Stimulated activated effector memory CD8-positive, alpha-beta T cell treated with anti-CD3 and anti-CD28 coated beads, Interleukin-12 subunit alpha, Interleukin-12 subunit beta, amount 100 ng/mL, for 72 hours (primary cell): ENCODE results near the gene NFE2L3.
"Not testable (repeated sequence)": the region's sequence is repeated elsewhere in the genome, so short reads cannot be mapped to it uniquely, and the experiment has no call there.

Experiments used
- ATAC-seq: fragments of 150-1000 bp; cut with Tn5 transposase; 2 replicates; pipeline ENCODE4 v1.10.0; 2021
- DNase-seq, 2 donors: peaks; one replicate each; pipeline ENCODE4 v3.0.0; 2021 to 2022; ENCODE audit warnings: low spot score in 2 of 2
- H3K27ac Mint-ChIP-seq: one replicate; pipeline ENCODE4 v1.8.0; 2022; ENCODE audit warnings: mild to moderate bottlenecking, mixed read lengths
- H3K36me3 Mint-ChIP-seq: one replicate; pipeline ENCODE4 v1.8.0; 2022; ENCODE audit warnings: mild to moderate bottlenecking, mixed read lengths
- H3K4me1 Mint-ChIP-seq: one replicate; pipeline ENCODE4 v1.8.0; 2022; ENCODE audit warnings: mixed read lengths
- H3K4me3 Mint-ChIP-seq: one replicate; pipeline ENCODE4 v1.8.0; 2022; ENCODE audit warnings: mild to moderate bottlenecking, mixed read lengths
- H3K9me3 Mint-ChIP-seq: one replicate; pipeline ENCODE4 v1.8.0; 2022; ENCODE audit warnings: mixed read lengths

Gene NFE2L3

GRCh38 chr7:26193432-26194207 lies 41.6 kb downstream of the NFE2L3 start:
- peak overlapping the region; percentile 100 for H3K27ac Mint-ChIP-seq
- DNase-seq (peak in 1 of 2 donors; percentile 34), ATAC-seq (peak; percentile 38)
- no peaks in the 10 kb centered on the region for H3K9me3 Mint-ChIP-seq
- H3K4me1 Mint-ChIP-seq = peaks cover 74% of the 10 kb centered on the region
- H3K4me3 Mint-ChIP-seq = peak overlapping the region; percentile 99
- peaks cover 100% of the 10 kb centered on the region for H3K36me3 Mint-ChIP-seq

DNA sequence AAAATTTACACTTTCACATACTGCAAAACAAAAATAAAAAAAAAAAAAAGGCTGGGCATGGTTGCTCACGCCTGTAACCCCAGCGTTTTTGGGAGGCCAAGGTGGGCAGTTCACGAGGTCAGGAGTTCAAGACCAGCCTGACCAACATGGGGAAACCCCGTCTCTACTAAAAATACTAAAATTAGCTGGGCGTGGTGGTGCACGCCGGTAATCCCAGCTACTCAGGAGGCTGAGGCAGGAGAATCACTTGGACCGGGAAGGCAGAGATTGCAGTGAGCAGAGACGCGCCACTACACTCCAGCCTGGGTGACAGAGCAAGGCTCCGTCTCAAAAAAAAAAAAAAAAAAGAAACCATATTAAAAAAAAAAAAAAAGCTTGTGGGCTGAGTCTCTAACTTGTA lies 42.8 kb downstream of the NFE2L3 start:
- peak overlapping the region; percentile 99 for H3K4me3 Mint-ChIP-seq
- not testable (repeated sequence) for H3K9me3 Mint-ChIP-seq
- H3K27ac Mint-ChIP-seq = peak overlapping the region; percentile 100
- H3K4me1 Mint-ChIP-seq = peaks cover 68% of the 10 kb centered on the region
- DNase-seq = peak in 1 of 2 donors; percentile 49
- ATAC-seq = peak; percentile 2
- peaks cover 100% of the 10 kb centered on the region for H3K36me3 Mint-ChIP-seq

GRCh38 chr7:26195182-26195581 lies 43.2 kb downstream of the NFE2L3 start:
- ATAC-seq (no peak), DNase-seq (no peak)
- H3K36me3 Mint-ChIP-seq = peaks cover 100% of the 10 kb centered on the region
- peaks cover 69% of the 10 kb centered on the region for H3K4me1 Mint-ChIP-seq
- peak overlapping the region; percentile 100 for H3K27ac Mint-ChIP-seq
- H3K4me3 Mint-ChIP-seq = peak overlapping the region; percentile 99
- H3K9me3 Mint-ChIP-seq = no peaks in the 10 kb centered on the region

DNA sequence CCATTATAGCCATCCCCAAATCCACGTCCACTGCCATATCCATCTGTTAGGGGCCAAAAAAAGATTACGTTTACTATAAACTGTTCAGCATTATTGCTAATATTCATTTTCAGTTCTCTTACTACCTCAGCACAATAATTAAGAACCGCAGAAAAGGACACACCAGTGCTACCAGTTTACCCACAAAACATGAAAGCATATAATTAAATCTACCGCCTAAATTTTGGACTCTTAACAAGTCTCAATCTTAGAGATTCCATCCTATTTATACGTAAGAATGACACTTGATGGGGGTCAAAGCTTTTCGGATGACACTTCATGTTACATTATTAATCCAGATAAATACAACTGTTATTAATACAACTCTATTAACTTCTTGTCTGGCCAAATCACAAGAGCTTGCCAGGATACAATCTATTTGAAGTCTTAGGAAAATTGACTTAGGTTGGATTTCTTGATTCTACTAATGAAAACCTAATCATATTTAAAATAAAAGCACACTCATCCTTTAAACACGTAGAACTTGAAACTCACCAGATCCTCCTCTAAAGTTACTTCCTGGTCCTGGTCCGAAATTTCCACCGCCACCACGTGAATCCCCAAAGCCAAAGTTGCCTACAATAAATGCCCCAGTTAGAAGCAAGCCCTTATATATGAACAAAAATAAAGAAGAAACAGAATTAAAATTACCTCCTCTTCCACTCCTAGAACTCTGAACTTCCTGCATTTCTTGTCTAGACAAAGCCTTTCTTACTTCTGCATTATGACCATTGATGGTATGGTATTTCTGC lies 44.1 kb downstream of the NFE2L3 start:
- peaks cover 100% of the 10 kb centered on the region for H3K36me3 Mint-ChIP-seq
- H3K27ac Mint-ChIP-seq = peak overlapping the region; percentile 100
- H3K9me3 Mint-ChIP-seq = no peaks in the 10 kb centered on the region
- peak in 1 of 2 donors; percentile 45 for DNase-seq
- H3K4me3 Mint-ChIP-seq = peak overlapping the region; percentile 99
- ATAC-seq = no peak
- peaks cover 66% of the 10 kb centered on the region for H3K4me1 Mint-ChIP-seq

GRCh38 chr7:26197153-26198115 lies 45.4 kb downstream of the NFE2L3 start:
- Mint-ChIP-seq H3K9me3 (no peaks in the 10 kb centered on the region), H3K27ac (peak overlapping the region; percentile 100), H3K4me3 (peak overlapping the region; percentile 99), H3K4me1 (peaks cover 59% of the 10 kb centered on the region), H3K36me3 (peaks cover 97% of the 10 kb centered on the region)
- DNase-seq = peak in 1 of 2 donors; percentile 47
- no peak for ATAC-seq

DNA sequence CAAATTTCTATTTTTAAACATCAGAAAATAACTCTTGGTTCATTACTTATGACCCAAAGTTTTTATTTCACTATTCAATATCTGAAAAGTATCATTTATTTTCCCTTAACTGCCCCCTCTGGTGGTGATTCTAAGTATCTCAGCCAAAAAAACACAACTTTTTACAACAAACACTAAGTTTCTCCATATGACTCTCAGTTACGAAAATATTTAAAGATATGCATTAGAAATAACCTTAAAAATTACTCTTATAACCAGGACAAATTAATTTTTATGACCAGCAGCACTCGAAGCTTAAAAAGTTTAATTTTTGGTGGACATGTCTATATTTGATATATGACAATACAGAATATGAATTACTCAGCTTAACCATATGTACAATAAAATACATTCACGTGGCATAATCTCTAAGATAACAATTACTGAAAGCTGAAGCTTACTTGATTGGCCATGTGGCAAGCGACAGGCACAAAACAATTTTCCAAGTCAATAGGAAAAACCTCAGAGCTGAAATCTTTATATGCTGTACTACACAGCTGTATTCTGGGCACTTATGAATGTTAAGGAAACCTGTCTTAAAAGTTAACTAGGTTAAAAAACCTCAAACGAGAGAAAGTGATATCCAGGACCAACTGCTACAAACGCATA lies 46.3 kb downstream of the NFE2L3 start:
- DNase-seq (peak in 1 of 2 donors; percentile 46), ATAC-seq (no peak)
- peak overlapping the region; percentile 99 for H3K4me3 Mint-ChIP-seq
- H3K9me3 Mint-ChIP-seq = no peaks in the 10 kb centered on the region
- H3K4me1 Mint-ChIP-seq = peaks cover 51% of the 10 kb centered on the region
- H3K27ac Mint-ChIP-seq = peak overlapping the region; percentile 100
- peaks cover 97% of the 10 kb centered on the region for H3K36me3 Mint-ChIP-seq

GRCh38 chr7:26198781-26199169 lies 46.8 kb downstream of the NFE2L3 start:
- peak overlapping the region; percentile 99 for H3K4me3 Mint-ChIP-seq
- ATAC-seq (no peak), DNase-seq (peak in 1 of 2 donors; percentile 47)
- H3K4me1 Mint-ChIP-seq = peaks cover 48% of the 10 kb centered on the region
- H3K36me3 Mint-ChIP-seq = peaks cover 97% of the 10 kb centered on the region
- no peaks in the 10 kb centered on the region for H3K9me3 Mint-ChIP-seq
- H3K27ac Mint-ChIP-seq = peak overlapping the region; percentile 100

DNA sequence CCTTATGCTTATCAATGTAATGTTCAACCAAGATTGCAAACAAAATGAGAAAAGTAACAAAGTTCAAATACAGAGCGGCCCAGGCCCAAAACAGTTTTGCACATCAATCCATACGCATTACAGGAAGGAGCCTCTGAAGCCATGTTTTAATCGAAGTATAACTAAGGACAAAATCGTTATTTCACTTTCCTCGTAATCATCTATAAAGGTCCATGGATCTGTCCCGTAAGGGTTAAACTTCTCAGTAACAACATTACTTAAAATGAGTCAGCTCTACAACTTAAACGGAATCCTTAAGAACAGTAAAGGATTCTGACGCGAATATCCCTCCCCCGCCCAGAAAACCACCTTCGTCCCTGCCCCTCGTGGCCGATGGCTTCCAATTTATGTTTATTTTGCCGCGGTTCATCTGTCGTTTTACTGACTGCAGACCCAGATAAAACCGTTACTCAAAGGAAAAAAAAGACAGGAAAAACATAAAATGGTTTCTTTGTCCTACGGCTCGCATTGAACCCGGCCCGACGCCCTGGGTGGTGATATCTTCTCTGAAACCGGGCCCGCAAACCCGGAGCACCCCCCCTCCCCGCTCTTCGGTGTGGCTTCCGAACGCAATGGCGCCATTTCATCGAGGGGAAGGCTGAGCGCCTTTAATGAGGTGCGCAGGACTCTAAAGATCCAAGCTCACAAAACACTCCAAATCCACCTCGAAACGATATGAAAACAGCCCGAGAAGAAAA lies 47.5 kb downstream of the NFE2L3 start:
- DNase-seq (peak; percentile 40 to 76), ATAC-seq (no peak)
- H3K4me1 Mint-ChIP-seq = peaks cover 48% of the 10 kb centered on the region
- H3K4me3 Mint-ChIP-seq = peak overlapping the region; percentile 99
- peak overlapping the region; percentile 100 for H3K27ac Mint-ChIP-seq
- no peaks in the 10 kb centered on the region for H3K9me3 Mint-ChIP-seq
- peaks cover 97% of the 10 kb centered on the region for H3K36me3 Mint-ChIP-seq

DNA sequence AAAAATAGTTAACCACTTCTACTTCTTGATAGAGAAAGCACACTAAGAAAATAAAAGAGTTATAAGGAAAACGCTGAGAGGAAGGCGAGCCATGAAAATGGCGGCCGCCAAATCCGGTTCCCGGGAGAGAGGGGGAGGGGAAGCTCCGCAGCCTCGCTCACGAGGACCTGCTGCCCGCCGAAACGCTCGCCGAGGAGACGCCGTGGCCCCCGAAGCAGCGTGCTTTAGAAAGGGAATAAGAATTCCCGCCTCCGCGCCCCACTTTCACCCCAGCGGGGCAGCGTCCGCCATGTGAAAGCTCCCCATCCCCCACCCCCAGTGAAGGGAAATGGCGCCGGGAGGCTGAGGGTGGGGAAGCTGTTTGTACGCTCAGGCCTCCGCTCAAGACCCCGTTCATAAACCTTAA lies 48.0 kb downstream of the NFE2L3 start:
- DNase-seq (peak; percentile 71 to 90), ATAC-seq (peak; percentile 38)
- no peaks in the 10 kb centered on the region for H3K9me3 Mint-ChIP-seq
- H3K4me3 Mint-ChIP-seq = peak overlapping the region; percentile 99
- H3K4me1 Mint-ChIP-seq = peaks cover 49% of the 10 kb centered on the region
- peak overlapping the region; percentile 100 for H3K27ac Mint-ChIP-seq
- peaks cover 97% of the 10 kb centered on the region for H3K36me3 Mint-ChIP-seq

- DNase-seq = peak; percentile 99 to 100
- no peaks in the 10 kb centered on the region for H3K9me3 Mint-ChIP-seq
- peak within 1 kb of the TSS; percentile 100 for H3K27ac Mint-ChIP-seq
- peak; percentile 82 for ATAC-seq
- peak within 1 kb of the TSS; percentile 99 for H3K4me3 Mint-ChIP-seq
- peaks cover 49% of the 10 kb centered on the region for H3K4me1 Mint-ChIP-seq
- peaks cover 97% of the 10 kb centered on the region for H3K36me3 Mint-ChIP-seq
Measured at GRCh38 chr7:26200444-26201246, 48.6 kb downstream of the NFE2L3 start, which contains the start of gene HNRNPA2B1. Gene HNRNPA2B1 (minus strand): TSS chr7:26200746. CDS start chr7:26200577, 169 bp downstream.

DNA sequence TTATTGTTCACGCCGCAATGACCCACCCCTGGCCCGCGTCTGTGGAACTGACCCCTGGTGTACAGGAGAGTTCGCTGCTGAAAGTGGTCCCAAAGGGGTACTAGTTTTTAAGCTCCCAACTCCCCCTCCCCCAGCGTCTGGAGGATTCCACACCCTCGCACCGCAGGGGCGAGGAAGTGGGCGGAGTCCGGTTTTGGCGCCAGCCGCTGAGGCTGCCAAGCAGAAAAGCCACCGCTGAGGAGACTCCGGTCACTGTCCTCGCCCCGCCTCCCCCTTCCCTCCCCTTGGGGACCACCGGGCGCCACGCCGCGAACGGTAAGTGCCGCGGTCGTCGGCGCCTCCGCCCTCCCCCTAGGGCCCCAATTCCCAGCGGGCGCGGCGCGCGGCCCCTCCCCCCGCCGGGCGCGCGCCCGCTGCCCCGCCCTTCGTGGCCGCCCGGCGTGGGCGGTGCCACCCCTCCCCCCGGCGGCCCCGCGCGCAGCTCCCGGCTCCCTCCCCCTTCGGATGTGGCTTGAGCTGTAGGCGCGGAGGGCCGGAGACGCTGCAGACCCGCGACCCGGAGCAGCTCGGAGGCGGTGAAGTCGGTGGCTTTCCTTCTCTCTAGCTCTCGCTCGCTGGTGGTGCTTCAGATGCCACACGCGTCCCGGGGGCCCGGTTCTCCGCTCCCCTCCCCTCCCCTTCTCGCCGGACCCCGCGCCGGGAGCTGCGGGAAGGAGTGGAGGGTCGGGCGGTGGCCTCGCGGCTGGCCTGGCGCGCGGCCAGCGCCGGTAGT lies 49.4 kb downstream of the NFE2L3 start, which contains the start of gene CBX3:
CBX3 (plus strand) TSS at position 499 of the 772 bp plus-strand sequence. CDS start 1,254 bp downstream, outside the sequence.
- H3K9me3 Mint-ChIP-seq = no peaks in the 10 kb centered on the region
- ATAC-seq (peak; percentile 75), DNase-seq (peak; percentile 85 to 98)
- H3K36me3 Mint-ChIP-seq = peaks cover 97% of the 10 kb centered on the region
- H3K4me3 Mint-ChIP-seq = peak within 1 kb of the TSS; percentile 99
- H3K27ac Mint-ChIP-seq = peak within 1 kb of the TSS; percentile 100
- peaks cover 49% of the 10 kb centered on the region for H3K4me1 Mint-ChIP-seq
